Measurements from ENCODE around the gene IQCB1.
A peak's percentile ranks its signal among the peaks of the same experiment; 100 is the strongest.
"Not testable (repeated sequence)": the region's sequence is repeated elsewhere in the genome, so short reads cannot be mapped to it uniquely, and the experiment has no call there.

Gene IQCB1

GRCh38 chr3:121803771-121804320 lies 31.0 kb downstream of the IQCB1 start:
- no peak for DNase-seq (ENCODE audit: low read depth)

GRCh38 chr3:121800906-121801305 lies 34.0 kb downstream of the IQCB1 start:
- no peak for DNase-seq (ENCODE audit: low read depth)

DNA sequence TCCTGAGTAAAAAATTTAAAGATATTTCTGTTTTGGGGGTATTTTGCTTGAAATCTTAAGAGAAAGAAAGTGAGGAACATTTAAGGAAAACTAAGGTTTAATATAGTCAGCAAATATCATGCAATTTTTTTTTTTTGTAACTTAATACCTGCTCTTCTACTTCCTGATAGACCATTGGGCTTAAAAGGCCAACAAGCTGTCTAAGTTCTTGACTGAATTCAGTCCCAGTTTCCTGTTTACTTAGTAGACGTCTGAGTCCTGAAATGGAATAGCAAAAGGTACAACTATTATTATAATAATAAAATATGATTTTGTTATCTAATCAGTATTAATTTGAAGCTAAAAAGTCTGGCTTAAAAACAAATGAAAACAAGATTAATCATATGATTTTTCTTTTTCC lies 37.9 kb downstream of the IQCB1 start:
- no peak for DNase-seq (ENCODE audit: low read depth)

GRCh38 chr3:121794264-121794983 lies 40.4 kb downstream of the IQCB1 start:
- DNase-seq (ENCODE audit: low read depth), result no peak

GRCh38 chr3:121793078-121793477 lies 41.8 kb downstream of the IQCB1 start:
- no peak for DNase-seq (ENCODE audit: low read depth)

DNA sequence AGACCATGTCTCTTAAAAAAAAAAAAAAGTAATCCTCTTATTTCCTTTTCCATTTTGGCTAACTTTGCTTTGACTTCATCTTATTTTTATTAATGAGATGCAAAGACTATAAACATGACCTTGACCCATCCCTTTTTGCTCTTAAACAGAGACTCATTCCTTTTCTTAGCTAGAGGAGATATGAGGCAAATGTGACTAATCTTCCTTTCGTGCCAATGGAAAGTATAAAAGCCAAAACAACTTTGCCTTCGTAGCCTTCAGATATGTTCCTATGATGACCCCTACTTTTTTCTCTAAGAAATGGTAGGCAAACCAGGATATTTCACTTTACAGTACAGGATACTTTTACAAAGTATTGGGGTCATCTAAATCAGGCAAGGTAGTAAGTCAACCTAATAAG lies 48.4 kb downstream of the IQCB1 start:
- no peak for DNase-seq (ENCODE audit: low read depth)

DNA sequence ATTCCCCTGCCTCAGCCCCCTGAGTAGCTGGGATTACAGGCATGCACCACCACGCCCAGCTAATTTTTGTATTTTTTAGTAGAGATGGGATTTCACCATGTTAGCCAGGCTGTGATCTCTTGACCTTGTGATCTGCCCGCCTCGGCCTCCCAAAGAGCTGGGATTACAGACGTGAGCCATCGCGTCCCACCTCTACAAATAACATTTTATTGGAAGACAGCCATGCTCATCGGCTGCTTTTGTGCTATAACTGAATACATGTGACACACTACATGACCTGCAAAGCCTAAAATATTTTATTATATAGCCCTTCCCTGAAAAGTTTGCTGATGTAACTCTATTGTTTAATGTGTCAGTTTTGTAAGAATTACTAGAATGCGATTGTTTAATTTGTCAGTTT lies 52.1 kb downstream of the IQCB1 start:
- DNase-seq (ENCODE audit: low read depth), result not testable (repeated sequence)

- DNase-seq (ENCODE audit: low read depth), result no peak
Measured at GRCh38 chr3:121781611-121782010, 53.2 kb downstream of the IQCB1 start.

DNA sequence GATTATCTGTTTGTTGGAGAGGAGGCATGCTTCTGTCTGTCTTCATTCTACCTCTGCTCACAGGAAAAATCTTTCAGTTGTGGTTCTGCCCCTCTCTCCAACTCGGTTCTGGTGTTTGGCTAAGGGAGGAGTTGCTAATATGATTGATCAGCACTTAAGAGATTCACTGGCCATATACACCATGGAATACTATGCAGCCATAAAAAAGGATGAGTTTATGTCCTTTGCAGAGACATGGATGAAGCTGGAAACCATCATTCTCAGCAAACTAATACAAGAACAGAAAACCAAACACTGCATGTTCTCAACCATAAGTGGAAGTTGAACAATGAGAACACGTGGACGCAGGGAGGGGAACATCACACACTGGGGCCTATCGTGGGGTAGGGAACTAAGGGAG lies 59.8 kb downstream of the IQCB1 start:
- DNase-seq (ENCODE audit: low read depth), result not testable (repeated sequence)

GRCh38 chr3:121769246-121769645 lies 65.6 kb downstream of the IQCB1 start:
- DNase-seq (ENCODE audit: low read depth), result no peak

DNA sequence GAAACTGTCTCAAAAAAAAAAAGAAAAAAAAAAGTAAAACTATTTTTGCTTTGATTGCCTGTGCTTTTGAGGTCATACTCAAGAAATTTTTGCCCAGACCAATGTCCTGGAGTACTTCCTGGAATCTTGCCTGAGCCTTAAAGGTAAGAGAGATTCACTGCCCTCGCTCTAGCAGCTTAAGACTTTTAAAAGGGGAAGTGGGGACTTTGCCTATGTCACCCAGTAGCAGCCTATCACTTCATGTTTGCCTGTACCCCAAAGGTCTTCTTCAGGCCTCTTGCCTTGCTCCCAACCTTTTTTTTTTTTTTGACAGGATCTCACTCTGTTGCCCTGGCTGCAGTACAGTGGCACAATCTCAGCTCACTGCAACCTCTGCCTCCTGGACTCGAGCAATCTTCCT lies 66.4 kb downstream of the IQCB1 start:
- no peak for DNase-seq (ENCODE audit: low read depth)

- no peak for DNase-seq (ENCODE audit: low read depth)
Measured at GRCh38 chr3:121759541-121760202, 75.2 kb downstream of the IQCB1 start.

GRCh38 chr3:121758727-121759450 lies 76.0 kb downstream of the IQCB1 start:
- no peak for DNase-seq (ENCODE audit: low read depth)

DNA sequence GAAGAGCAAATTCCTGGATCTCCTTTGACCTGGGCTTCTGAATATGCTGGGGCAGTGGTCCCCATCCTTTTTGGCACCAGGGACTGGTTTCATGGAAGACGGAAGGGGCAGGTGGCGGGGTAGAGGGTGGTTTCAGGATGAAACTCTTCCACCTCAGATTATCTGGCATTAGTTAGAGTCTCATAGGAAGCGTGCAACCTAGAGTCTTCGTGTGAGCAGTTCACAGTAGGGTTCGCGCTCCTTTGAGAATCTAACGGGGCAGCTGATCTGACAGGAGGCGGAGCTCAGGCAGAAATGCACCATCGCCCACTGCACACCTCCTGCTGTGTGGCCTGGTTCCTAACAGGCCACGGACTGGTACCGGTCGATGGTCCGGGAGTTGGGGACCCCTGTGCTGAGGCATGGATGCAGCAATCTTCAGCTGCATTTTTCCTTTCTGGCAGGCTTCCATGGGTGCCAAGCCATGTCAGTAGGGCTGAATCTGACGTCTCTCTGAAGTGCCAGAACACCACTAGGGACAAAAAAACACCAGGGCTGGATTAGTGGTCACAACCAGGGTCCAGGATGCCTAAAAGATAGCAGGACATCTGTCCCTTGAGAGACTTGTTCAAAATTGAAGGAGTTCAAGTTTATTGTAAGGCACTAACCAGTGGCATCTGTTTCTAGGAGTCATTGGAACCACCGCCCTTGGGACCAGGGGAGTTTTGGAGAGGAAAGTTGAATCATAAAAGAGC lies 76.9 kb downstream of the IQCB1 start:
- no peak for DNase-seq (ENCODE audit: low read depth)

DNA sequence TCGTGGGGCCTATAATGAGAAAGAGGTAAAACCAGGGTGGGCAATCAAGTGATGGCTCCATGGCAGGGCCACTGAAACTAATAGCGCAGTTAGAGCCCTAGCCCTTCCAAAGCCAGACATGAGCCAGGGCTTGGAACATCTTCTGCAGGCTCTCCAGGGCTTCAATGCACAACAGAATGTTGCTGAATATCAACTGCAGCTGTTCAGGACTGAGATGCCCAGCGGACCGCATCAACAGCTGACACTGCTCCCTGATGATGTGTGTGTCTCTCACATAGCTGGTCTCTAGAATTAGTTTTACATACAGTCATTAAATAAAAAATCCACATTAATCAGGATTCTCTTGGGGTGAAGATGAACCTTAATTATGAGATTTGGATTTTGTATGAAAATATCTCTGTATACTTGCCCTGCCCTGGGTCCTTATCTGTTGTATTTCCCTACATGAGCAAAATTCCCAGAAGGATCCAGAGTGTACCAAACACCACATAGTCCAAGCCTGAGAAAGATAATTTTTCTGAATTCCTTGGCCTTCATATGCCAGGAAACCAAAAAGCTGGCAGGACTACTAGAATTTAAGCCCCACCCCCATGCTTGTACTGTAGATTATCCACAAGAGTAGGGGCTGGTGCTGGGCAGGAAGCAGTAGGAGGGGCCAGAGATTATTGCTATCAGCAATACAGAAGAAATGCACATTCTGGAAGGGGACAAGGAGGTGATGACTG lies 77.6 kb downstream of the IQCB1 start:
- DNase-seq (ENCODE audit: low read depth), result no peak

GRCh38 chr3:121752772-121753171 lies 82.1 kb downstream of the IQCB1 start:
- DNase-seq (ENCODE audit: low read depth), result no peak

DNA sequence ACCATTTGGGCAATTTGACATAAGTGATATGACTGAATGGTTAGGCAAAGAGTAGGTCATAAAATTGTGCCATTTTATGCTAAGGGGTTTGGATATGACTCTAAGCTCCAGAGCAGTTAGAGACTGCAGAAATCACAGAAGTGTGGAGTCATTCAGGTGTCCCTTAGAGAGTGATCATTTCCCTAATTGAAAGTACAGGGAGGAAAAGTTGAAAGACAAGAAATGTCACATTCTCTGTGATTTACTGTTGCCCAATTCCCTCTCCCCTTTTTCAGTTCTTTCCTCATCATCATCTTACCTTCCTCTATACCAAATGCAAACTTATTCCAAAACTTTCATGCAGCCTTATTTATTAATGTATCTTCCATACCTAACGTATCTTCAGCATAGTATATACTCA lies 82.6 kb downstream of the IQCB1 start:
- no peak for DNase-seq (ENCODE audit: low read depth)

GRCh38 chr3:121750087-121750415 lies 84.8 kb downstream of the IQCB1 start:
- DNase-seq (ENCODE audit: low read depth), result no peak

DNA sequence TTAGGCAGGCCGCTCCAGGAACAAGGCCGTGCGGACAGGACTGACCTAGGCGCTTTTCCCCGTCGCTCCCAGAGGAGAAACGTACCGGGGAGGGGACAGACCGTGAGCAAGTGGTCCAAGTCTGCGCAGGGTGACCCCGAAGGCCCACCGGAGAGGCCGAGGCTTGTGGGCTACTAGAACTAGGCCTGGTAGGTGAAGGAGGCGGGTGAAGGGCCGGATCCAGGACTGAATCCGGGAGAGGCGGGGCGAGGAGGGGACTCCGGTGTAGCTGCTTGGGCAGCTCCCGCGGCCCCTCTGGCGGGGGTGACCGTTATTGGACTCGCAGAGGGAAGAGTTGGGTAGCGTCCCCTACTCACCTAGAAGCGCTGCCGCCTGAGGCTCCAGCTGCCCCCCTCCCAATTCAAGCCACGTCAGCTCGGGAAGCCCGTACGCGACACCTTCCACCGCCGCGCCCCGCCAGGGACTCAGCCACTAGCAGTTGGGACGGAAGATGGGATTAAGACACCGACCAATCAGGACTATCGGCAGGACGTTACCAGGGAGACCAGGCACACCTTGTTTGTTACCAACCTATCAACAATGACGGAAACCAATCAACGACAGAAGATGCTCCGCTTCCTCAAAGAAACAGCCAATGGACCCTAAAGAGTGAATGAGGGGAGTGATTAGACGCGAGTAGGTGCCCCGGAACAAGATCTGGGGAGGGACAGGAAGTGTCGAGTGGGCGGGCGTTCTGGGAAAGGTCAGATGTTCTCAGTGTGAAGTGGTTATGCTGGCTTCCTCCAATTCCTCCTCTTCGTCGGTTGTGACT lies 85.4 kb downstream of the IQCB1 start, which contains the start of gene GOLGB1:
Gene GOLGB1, minus strand, starts transcription at position 466 of the 811 bp plus-strand sequence. CDS start 18,770 bp downstream, outside the sequence.
- DNase-seq (ENCODE audit: low read depth), result peak; percentile 100

DNA sequence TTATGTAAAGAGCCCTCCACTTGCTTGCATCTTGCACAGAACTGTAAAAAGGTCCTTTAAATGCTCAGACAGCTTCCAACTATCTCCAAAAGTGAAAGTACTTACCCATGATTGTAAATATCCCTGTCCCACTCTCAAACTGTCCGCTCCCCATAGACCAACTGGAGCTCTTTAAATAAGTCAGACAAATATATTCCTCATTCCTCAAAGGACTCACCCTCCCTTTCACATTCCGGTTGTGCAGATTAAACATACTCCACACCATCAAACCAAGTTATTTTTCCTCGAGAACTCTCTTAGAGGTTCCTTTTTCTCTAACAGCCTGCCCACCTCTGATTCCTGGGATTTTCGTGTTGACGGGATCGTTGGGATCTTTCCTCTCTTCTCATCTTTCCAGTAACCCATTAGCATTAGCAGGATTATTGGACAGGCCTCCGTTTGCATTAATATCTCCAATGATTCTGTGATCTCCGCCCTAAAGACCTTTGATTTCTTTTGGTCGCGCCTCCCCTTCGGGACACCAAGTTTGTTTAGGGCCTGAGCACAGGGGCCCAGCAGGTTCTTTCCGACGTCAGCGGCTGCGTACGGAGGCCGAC lies 86.1 kb downstream of the IQCB1 start:
- no peak for DNase-seq (ENCODE audit: low read depth)

Data from GM04504 (cell line).